Right lobe of liver (tissue), 6 donors: ENCODE data around the gene TOR4A. TPM values are rescaled to one million over a fixed set of nuclear protein-coding genes. Genes with fewer than 3 reads are reported as not detected.

ENCODE experiments used
- ATAC-seq, 4 donors: fragments of 200-7000 bp; cut with Tn5 transposase; one replicate each; pipeline ENCODE4 v1.9.1; 2020; ENCODE audit warnings: mild to moderate bottlenecking in 4 of 4, moderate library complexity in 4 of 4
- DNase-seq, 3 donors: peaks; one replicate each; pipeline ENCODE4 v3.0.0-alpha.2; 2020
- H3K27ac ChIP-seq, 3 donors: fragments of 200-600 bp; one replicate each; pipeline ENCODE4 v1.8.0; 2022
- H3K27me3 ChIP-seq, 2 donors: fragments of 200-600 bp; one replicate each; pipeline ENCODE4 v1.8.0; 2022
- H3K36me3 ChIP-seq, 4 donors: fragments of 200-600 bp; sonication (generic) in 1 of 4; one replicate each; pipeline versions ENCODE4 v1.5.1 to v1.8.0; 2017 to 2022; ENCODE audit warnings: control low read depth in 1 of 4
- H3K4me1 ChIP-seq, 4 donors: fragments of 200-600 bp; sonication (generic) in 1 of 4; one replicate each; pipeline versions ENCODE4 v1.5.1 to v1.8.0; 2017 to 2022; ENCODE audit warnings: control low read depth in 1 of 4
- H3K4me3 ChIP-seq, 3 donors: fragments of 200-600 bp; one replicate each; pipeline ENCODE4 v1.8.0; 2022
- H3K9me3 ChIP-seq, 4 donors: fragments of 200-600 bp; sonication (generic) in 1 of 4; one replicate each; pipeline versions ENCODE4 v1.5.1 to v1.8.0; 2017 to 2022; ENCODE audit warnings: control low read depth in 1 of 4
- CTCF ChIP-seq, 4 donors: fragments of 200-600 bp in 3 of 4; fragments of 450-650 bp in 1 of 4; IDR thresholded peaks; one replicate each; pipeline versions ENCODE4 v1.5.1 to v1.8.0; 2016 to 2022; ENCODE audit warnings: antibody characterized with exemption in 4 of 4, mild to moderate bottlenecking in 2 of 4
- POLR2A ChIP-seq: fragments of 450-650 bp; IDR thresholded peaks from one replicate; pipeline ENCODE4 v1.6.1; 2017; ENCODE audit warnings: antibody characterized with exemption, mild to moderate bottlenecking
- WGBS: methylation state at CpG from one replicate; pipeline ENCODE4 v1.1.6; 2018; ENCODE audit warnings: low coverage, low lambda C conversion rate; ENCODE audit not compliant: insufficient coverage; ENCODE audit errors: missing lambda C conversion rate; 5-methylcytosine and 5-hydroxymethylcytosine counted together
- intact Hi-C, 2 donors: fragments of 100-400 bp; cut with DNase I; formaldehyde crosslinking; loops; one replicate each; pipeline versions ENCODE4 v1.11.2 to v1.14.1; 2022
- total RNA-seq, 6 experiments: library from RNA; depleted of rRNA in 2 of 6; stranded (reverse); fragments of >200 nt in 2 of 6; fragmentation: NEBNext Ultra II Directional in 3 of 6; extraction: Animal tissue kit (Norgen Biotek cat#: 25700) in 3 of 6; gene quantifications; one replicate each; pipeline versions ENCODE4 v1.1.0 to v1.2.4, GENCODE V29; 2016 to 2023
- donor health status: DM: no; HTN: yes; CAD: no.
- donor health status: DM: no; HTN: no; CAD: no.
- donor health status: DM: no; HTN: no; CAD: no.
- donor health status: DM: no; HTN: yes; CAD: no.
- donor health status: DM: no; HTN: yes; CAD: no.

The TOR4A gene
- total RNA-seq, 6 experiments from 2014 or later: 2.2 to 4.9 (median 3.7) TPM

- no peaks in the 10 kb centered on the region for H3K36me3 ChIP-seq
- peak; percentile 2 to 10 (median 6) for ATAC-seq
- peaks cover 0 to 9% (median 0%) of the 10 kb centered on the region in 4 donors for H3K4me1 ChIP-seq
- intact Hi-C loops: loop anchor here in 1 of 2 donors (10.0 kb wide), 1 partner anchor 99 kb away; no protein-coding TSS in a partner anchor
- WGBS: 0% methylated on average over 1 of the region's 30 CpGs
- H3K27me3 ChIP-seq: peaks cover 0 to 6% of the 10 kb centered on the region in 2 donors
- H3K27ac ChIP-seq: peak overlapping the region; percentile 1 to 80 (median 33)
- no peaks in the 10 kb centered on the region for H3K9me3 ChIP-seq
- peak; percentile 46 to 59 (median 51) for DNase-seq
- TF ChIP-seq POLR2A (no peak), CTCF (IDR thresholded peaks at IDR 0.05) (no peak)
- H3K4me3 ChIP-seq: no peak overlapping the region
Observed at GRCh38 chr9:137306066-137306849, 28.7 kb downstream of the TOR4A start.

DNA sequence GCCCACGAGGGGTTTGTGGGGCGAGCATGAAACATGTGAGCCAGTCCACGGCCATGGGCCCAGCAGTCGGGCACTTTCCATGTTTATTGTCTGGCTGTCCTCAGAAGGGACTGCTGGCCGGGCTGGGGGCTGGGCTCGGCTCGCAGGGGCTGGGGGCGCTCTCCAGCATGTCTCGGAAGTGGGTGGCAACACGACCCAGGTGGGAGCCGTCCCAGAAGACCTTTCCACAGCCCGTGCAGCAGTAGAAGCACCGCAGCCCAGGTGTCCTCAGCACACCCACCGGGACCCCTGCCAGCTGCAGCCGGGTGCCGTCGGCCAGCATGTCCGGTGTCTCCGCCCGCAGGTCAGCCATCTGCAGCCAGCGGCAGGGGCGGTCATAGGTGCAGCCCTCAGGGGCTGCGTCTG lies 29.3 kb downstream of the TOR4A start:
- DNase-seq: peak in 2 of 3 donors; percentile 34 to 51
- no CpG with 5 or more reads among the region's 23 CpGs for WGBS
- H3K4me3 ChIP-seq: no peak overlapping the region

DNA sequence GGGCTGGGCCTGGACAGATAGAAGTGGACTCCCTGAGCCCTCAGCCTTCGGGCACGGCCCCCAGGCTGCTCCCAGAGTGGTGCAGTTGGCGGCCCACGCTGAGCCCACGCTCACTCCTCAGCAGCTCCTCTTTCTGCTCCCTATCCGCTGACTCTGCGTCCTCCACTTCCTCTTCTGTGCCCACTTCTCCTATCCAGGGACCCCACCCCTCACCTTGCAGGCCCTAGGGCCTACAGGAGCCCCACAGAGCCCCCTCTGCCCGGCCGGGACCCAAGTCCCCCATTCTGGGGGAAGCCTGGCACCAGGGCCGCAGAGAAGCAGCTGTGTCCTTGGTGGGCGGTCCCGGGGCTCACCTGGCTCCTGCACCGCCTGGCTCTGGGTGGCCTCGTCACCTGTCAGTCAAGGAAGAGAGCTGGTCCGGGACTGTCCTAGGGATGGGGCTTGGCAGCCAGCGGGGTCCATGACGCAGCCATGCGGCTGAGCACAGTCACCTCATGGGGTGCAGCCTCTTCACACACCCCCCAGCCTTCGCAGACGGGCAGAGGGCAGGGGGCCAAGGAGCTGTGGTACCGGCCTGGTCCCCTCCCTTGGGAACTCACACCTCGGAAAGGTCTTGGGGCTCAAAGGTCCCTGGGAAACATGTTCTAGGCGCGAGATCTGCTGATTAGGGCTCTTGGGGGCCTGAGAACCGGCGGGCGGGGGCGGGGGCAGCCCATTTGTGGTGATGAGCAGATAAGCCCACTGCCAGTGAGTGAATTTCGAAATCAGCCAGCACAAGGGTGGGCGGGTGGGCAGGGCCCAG lies 29.9 kb downstream of the TOR4A start:
- 14% methylated on average over 4 of the region's 30 CpGs for WGBS
- DNase-seq (peak in 1 of 3 donors; percentile 26), ATAC-seq (no peak)
- TF ChIP-seq CTCF (IDR thresholded peaks at IDR 0.05) (no peak), POLR2A (no peak)
- Histone ChIP-seq H3K4me1 (peaks cover 0 to 5% (median 0%) of the 10 kb centered on the region in 4 donors), H3K27me3 (peaks cover 0 to 6% of the 10 kb centered on the region in 2 donors), H3K27ac (no peak overlapping the region), H3K4me3 (no peak overlapping the region), H3K36me3 (no peaks in the 10 kb centered on the region), H3K9me3 (no peaks in the 10 kb centered on the region)
- intact Hi-C loops: loop anchor here in 1 of 2 donors (10.0 kb wide), 1 partner anchor 97 kb away; no protein-coding TSS in a partner anchor

More for the DNA sequence above, 29.3 kb downstream of the TOR4A start:
- peak in 1 of 4 donors; percentile 2 for ATAC-seq
- H3K4me1 ChIP-seq: peaks cover 0 to 5% (median 0%) of the 10 kb centered on the region in 4 donors
- intact Hi-C loops: loop anchor here in 1 of 2 donors (10.0 kb wide), 1 partner anchor 98 kb away; no protein-coding TSS in a partner anchor
- TF ChIP-seq POLR2A: no peak
- TF ChIP-seq CTCF (IDR thresholded peaks at IDR 0.05): no peak
- peaks cover 0 to 6% of the 10 kb centered on the region in 2 donors for H3K27me3 ChIP-seq
- peak overlapping the region in 1 of 3 donors; percentile 80 for H3K27ac ChIP-seq
- no peaks in the 10 kb centered on the region for H3K36me3 ChIP-seq
- H3K9me3 ChIP-seq: no peaks in the 10 kb centered on the region

- H3K4me1 ChIP-seq: peaks cover 0 to 5% (median 0%) of the 10 kb centered on the region in 4 donors
- H3K36me3 ChIP-seq: no peaks in the 10 kb centered on the region
- DNase-seq: peak in 1 of 3 donors; percentile 33
- no peak for TF ChIP-seq CTCF (IDR thresholded peaks at IDR 0.05)
- no peak for TF ChIP-seq POLR2A
- H3K9me3 ChIP-seq: no peaks in the 10 kb centered on the region
- peaks cover 0 to 4% of the 10 kb centered on the region in 2 donors for H3K27me3 ChIP-seq
- H3K4me3 ChIP-seq: no peak overlapping the region
- H3K27ac ChIP-seq: no peak overlapping the region
- no CpG with 5 or more reads among the region's 20 CpGs for WGBS
- no peak for ATAC-seq
- intact Hi-C loops: loop anchor here in 1 of 2 donors (10.0 kb wide), 1 partner anchor 97 kb away; no protein-coding TSS in a partner anchor
Observed at GRCh38 chr9:137308057-137308619, 30.6 kb downstream of the TOR4A start.
